Tibial nerve (tissue), 4 donors: Measurements from ENCODE around the gene RXFP3.

ENCODE experiments used
- EP300 ChIP-seq, 2 donors: sonication (generic); formaldehyde crosslinking; IDR thresholded peaks; one replicate each; pipeline ENCODE4 v1.6.1; 2017; ENCODE audit warnings: antibody characterized with exemption in 2 of 2, mild to moderate bottlenecking in 1 of 2
- POLR2A ChIP-seq, 2 donors: fragments of 450-650 bp; IDR thresholded peaks; one replicate each; pipeline ENCODE4 v1.6.1; 2017; ENCODE audit warnings: antibody characterized with exemption in 2 of 2, mild to moderate bottlenecking in 2 of 2, moderate library complexity in 2 of 2
- TF ChIP-seq, protein P1 (sequence below), 5 experiments: fragments of 200-600 bp in 3 of 5; fragments of 450-650 bp in 2 of 5; sonication (generic) in 3 of 5; IDR thresholded peaks; one replicate each; pipeline ENCODE4 v1.5.1; 2016 to 2019; ENCODE audit warnings: antibody characterized with exemption in 5 of 5, mild to moderate bottlenecking in 3 of 5, moderate library complexity in 2 of 5

GRCh38 chr5:33944543-33945132, 8.5 kb downstream of the RXFP3 start:
- TF ChIP-seq, protein P1, sequence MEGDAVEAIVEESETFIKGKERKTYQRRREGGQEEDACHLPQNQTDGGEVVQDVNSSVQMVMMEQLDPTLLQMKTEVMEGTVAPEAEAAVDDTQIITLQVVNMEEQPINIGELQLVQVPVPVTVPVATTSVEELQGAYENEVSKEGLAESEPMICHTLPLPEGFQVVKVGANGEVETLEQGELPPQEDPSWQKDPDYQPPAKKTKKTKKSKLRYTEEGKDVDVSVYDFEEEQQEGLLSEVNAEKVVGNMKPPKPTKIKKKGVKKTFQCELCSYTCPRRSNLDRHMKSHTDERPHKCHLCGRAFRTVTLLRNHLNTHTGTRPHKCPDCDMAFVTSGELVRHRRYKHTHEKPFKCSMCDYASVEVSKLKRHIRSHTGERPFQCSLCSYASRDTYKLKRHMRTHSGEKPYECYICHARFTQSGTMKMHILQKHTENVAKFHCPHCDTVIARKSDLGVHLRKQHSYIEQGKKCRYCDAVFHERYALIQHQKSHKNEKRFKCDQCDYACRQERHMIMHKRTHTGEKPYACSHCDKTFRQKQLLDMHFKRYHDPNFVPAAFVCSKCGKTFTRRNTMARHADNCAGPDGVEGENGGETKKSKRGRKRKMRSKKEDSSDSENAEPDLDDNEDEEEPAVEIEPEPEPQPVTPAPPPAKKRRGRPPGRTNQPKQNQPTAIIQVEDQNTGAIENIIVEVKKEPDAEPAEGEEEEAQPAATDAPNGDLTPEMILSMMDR (IDR thresholded peaks at IDR 0.05) = no peak
- TF ChIP-seq POLR2A (IDR thresholded peaks at IDR 0.05) (no peak), EP300 (IDR thresholded peaks at IDR 0.05) (no peak)
